ENCODE results near the gene PRUNE2.

Gene PRUNE2

GRCh38 chr9:76733096-76733495, 172.8 kb downstream of the PRUNE2 start:
- H3K36me3 ChIP-seq (ENCODE audit: low read length) = no peaks in the 10 kb centered on the region
- no peaks in the 10 kb centered on the region for H3K9me2 ChIP-seq (replicated peaks; ENCODE audit: insufficient read depth, low read length)
- no peaks in the 10 kb centered on the region for H3F3A ChIP-seq (ENCODE audit: insufficient read depth)
- no peak overlapping the region for H2AFZ ChIP-seq (ENCODE audit: low read depth, low read length, severe bottlenecking)
- no peaks in the 10 kb centered on the region for H3K27me3 ChIP-seq (ENCODE audit: low read length)
- H3K4me2 ChIP-seq (ENCODE audit: low read depth, low read length, poor library complexity, severe bottlenecking) = no peak overlapping the region
- no peak overlapping the region for H3K4me3 ChIP-seq (ENCODE audit: insufficient read depth, low read length, poor library complexity, severe bottlenecking)
- no peaks in the 10 kb centered on the region for H3K79me2 ChIP-seq (ENCODE audit: insufficient read depth, low read length)
- H3K27ac ChIP-seq (ENCODE audit: low read depth, low read length) = no peak overlapping the region
- no peaks in the 10 kb centered on the region for H4K20me1 ChIP-seq (ENCODE audit: low read depth, low read length)
- H3K9ac ChIP-seq (ENCODE audit: low read length) = no peak overlapping the region
- TF ChIP-seq CTCF (IDR thresholded peaks at IDR 0.05; ENCODE audit: insufficient read depth, low read length, poor library complexity, severe bottlenecking) = no peak
- no peak for TF ChIP-seq EZH2phosphoT487 (conservative IDR thresholded peaks at IDR 0.05; ENCODE audit: low read length)
- no peaks in the 10 kb centered on the region for H3K9me3 ChIP-seq (ENCODE audit: insufficient read depth, low read length)

GRCh38 chr9:76732341-76732958, 173.5 kb downstream of the PRUNE2 start:
- Histone ChIP-seq H2AFZ (ENCODE audit: low read depth, low read length, severe bottlenecking) (no peak overlapping the region), H3K36me3 (ENCODE audit: low read length) (no peaks in the 10 kb centered on the region), H3K4me3 (ENCODE audit: insufficient read depth, low read length, poor library complexity, severe bottlenecking) (no peak overlapping the region), H3K4me2 (ENCODE audit: low read depth, low read length, poor library complexity, severe bottlenecking) (no peak overlapping the region), H3K27me3 (ENCODE audit: low read length) (no peaks in the 10 kb centered on the region), H3K27ac (ENCODE audit: low read depth, low read length) (no peak overlapping the region), H3K9ac (ENCODE audit: low read length) (no peak overlapping the region), H3K9me2 (replicated peaks; ENCODE audit: insufficient read depth, low read length) (no peaks in the 10 kb centered on the region), H3F3A (ENCODE audit: insufficient read depth) (no peaks in the 10 kb centered on the region), H3K79me2 (ENCODE audit: insufficient read depth, low read length) (no peaks in the 10 kb centered on the region), H4K20me1 (ENCODE audit: low read depth, low read length) (no peaks in the 10 kb centered on the region), H3K9me3 (ENCODE audit: insufficient read depth, low read length) (no peaks in the 10 kb centered on the region)
- TF ChIP-seq EZH2phosphoT487 (conservative IDR thresholded peaks at IDR 0.05; ENCODE audit: low read length) (no peak), CTCF (IDR thresholded peaks at IDR 0.05; ENCODE audit: insufficient read depth, low read length, poor library complexity, severe bottlenecking) (no peak)

GRCh38 chr9:76730801-76731200, 175.1 kb downstream of the PRUNE2 start:
- H3K36me3 ChIP-seq (ENCODE audit: low read length) = no peaks in the 10 kb centered on the region
- no peak overlapping the region for H3K9ac ChIP-seq (ENCODE audit: low read length)
- TF ChIP-seq EZH2phosphoT487 (conservative IDR thresholded peaks at IDR 0.05; ENCODE audit: low read length) (no peak), CTCF (IDR thresholded peaks at IDR 0.05; ENCODE audit: insufficient read depth, low read length, poor library complexity, severe bottlenecking) (no peak)
- no peaks in the 10 kb centered on the region for H3K9me2 ChIP-seq (replicated peaks; ENCODE audit: insufficient read depth, low read length)
- H2AFZ ChIP-seq (ENCODE audit: low read depth, low read length, severe bottlenecking) = no peak overlapping the region
- no peak overlapping the region for H3K4me2 ChIP-seq (ENCODE audit: low read depth, low read length, poor library complexity, severe bottlenecking)
- H3F3A ChIP-seq (ENCODE audit: insufficient read depth) = no peaks in the 10 kb centered on the region
- no peaks in the 10 kb centered on the region for H3K9me3 ChIP-seq (ENCODE audit: insufficient read depth, low read length)
- no peaks in the 10 kb centered on the region for H3K79me2 ChIP-seq (ENCODE audit: insufficient read depth, low read length)
- no peak overlapping the region for H3K4me3 ChIP-seq (ENCODE audit: insufficient read depth, low read length, poor library complexity, severe bottlenecking)
- H3K27ac ChIP-seq (ENCODE audit: low read depth, low read length) = no peak overlapping the region
- no peaks in the 10 kb centered on the region for H4K20me1 ChIP-seq (ENCODE audit: low read depth, low read length)
- no peaks in the 10 kb centered on the region for H3K27me3 ChIP-seq (ENCODE audit: low read length)
